ENCODE results near the gene CLPTM1.
A peak's percentile ranks its signal among the peaks of the same experiment; 100 is the strongest.

The CLPTM1 gene

DNA sequence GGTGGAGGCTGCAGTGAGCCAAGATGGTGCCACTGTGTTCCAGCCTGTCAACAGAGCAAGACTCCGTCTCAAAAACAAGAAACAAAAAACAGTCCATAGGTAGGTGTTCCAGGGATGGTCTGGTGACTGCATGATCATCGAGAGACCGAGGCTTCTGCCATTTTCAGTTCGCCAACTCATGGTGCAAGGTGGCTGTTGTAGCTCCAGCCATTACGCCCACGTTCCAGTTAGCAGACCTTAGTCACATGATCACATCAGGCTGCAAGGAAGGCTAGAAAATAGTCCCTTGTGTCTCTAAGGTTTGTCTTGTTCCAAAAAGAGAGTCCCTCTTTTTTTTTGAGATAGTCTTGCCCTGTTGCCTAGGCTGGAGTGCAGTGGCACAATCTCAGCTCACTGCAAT lies 80.6 kb downstream of the CLPTM1 start:
- Histone ChIP-seq H3K36me3 (ENCODE audit: insufficient read depth, low read length) (peaks cover 71% of the 10 kb centered on the region), H3F3A (ENCODE audit: insufficient read depth, low read length) (no peaks in the 10 kb centered on the region), H2AFZ (ENCODE audit: low read length) (no peak overlapping the region), H3K4me2 (ENCODE audit: low read length) (no peak overlapping the region), H3K27me3 (ENCODE audit: insufficient read depth, low read length) (no peaks in the 10 kb centered on the region), H3K9me3 (ENCODE audit: low read length) (no peaks in the 10 kb centered on the region), H3K4me3 (ENCODE audit: low read depth, low read length, poor library complexity, severe bottlenecking) (no peak overlapping the region), H3K79me2 (ENCODE audit: insufficient read depth, low read length) (peaks cover 18% of the 10 kb centered on the region), H3K27ac (ENCODE audit: low read depth, low read length, poor library complexity, severe bottlenecking) (no peak overlapping the region), H4K20me1 (ENCODE audit: insufficient read depth, low read length) (no peaks in the 10 kb centered on the region), H3K4me1 (ENCODE audit: insufficient read depth, low read length, severe bottlenecking) (peaks cover 14% of the 10 kb centered on the region), H3K9ac (ENCODE audit: low read length) (no peak overlapping the region), H3K9me2 (ENCODE audit: low read depth, low read length) (no peaks in the 10 kb centered on the region)
- TF ChIP-seq, protein P1, sequence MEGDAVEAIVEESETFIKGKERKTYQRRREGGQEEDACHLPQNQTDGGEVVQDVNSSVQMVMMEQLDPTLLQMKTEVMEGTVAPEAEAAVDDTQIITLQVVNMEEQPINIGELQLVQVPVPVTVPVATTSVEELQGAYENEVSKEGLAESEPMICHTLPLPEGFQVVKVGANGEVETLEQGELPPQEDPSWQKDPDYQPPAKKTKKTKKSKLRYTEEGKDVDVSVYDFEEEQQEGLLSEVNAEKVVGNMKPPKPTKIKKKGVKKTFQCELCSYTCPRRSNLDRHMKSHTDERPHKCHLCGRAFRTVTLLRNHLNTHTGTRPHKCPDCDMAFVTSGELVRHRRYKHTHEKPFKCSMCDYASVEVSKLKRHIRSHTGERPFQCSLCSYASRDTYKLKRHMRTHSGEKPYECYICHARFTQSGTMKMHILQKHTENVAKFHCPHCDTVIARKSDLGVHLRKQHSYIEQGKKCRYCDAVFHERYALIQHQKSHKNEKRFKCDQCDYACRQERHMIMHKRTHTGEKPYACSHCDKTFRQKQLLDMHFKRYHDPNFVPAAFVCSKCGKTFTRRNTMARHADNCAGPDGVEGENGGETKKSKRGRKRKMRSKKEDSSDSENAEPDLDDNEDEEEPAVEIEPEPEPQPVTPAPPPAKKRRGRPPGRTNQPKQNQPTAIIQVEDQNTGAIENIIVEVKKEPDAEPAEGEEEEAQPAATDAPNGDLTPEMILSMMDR (IDR thresholded peaks at IDR 0.05; ENCODE audit: low read length) = no peak
- no peak for TF ChIP-seq EZH2 (IDR thresholded peaks at IDR 0.05; ENCODE audit: borderline replicate concordance, low read length)

DNA sequence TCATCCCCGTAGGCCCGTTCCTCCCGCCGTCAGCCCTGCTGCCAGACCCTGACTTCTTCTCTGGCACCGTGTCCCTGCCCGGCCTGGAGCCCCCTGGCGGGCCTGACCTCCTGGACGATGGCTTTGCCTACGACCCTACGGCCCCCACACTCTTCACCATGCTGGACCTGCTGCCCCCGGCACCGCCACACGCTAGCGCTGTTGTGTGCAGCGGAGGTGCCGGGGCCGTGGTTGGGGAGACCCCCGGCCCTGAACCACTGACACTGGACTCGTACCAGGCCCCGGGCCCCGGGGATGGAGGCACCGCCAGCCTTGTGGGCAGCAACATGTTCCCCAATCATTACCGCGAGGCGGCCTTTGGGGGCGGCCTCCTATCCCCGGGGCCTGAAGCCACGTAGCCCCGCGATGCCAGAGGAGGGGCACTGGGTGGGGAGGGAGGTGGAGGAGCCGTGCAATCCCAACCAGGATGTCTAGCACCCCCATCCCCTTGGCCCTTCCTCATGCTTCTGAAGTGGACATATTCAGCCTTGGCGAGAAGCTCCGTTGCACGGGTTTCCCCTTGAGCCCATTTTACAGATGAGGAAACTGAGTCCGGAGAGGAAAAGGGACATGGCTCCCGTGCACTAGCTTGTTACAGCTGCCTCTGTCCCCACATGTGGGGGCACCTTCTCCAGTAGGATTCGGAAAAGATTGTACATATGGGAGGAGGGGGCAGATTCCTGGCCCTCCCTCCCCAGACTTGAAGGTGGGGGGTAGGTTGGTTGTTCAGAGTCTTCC lies 82.4 kb downstream of the CLPTM1 start:
- TF ChIP-seq, protein P1 (IDR thresholded peaks at IDR 0.05; ENCODE audit: low read length) = no peak
- no peak for TF ChIP-seq EZH2 (IDR thresholded peaks at IDR 0.05; ENCODE audit: borderline replicate concordance, low read length)
- Histone ChIP-seq H3K9me2 (ENCODE audit: low read depth, low read length) (no peaks in the 10 kb centered on the region), H3K4me3 (ENCODE audit: low read depth, low read length, poor library complexity, severe bottlenecking) (no peak overlapping the region), H3K4me2 (ENCODE audit: low read length) (no peak overlapping the region), H3K27me3 (ENCODE audit: insufficient read depth, low read length) (no peaks in the 10 kb centered on the region), H3K4me1 (ENCODE audit: insufficient read depth, low read length, severe bottlenecking) (peaks cover 28% of the 10 kb centered on the region), H3K36me3 (ENCODE audit: insufficient read depth, low read length) (peaks cover 77% of the 10 kb centered on the region), H3K9me3 (ENCODE audit: low read length) (no peaks in the 10 kb centered on the region), H3K79me2 (ENCODE audit: insufficient read depth, low read length) (peaks cover 30% of the 10 kb centered on the region), H4K20me1 (ENCODE audit: insufficient read depth, low read length) (no peaks in the 10 kb centered on the region), H3K27ac (ENCODE audit: low read depth, low read length, poor library complexity, severe bottlenecking) (no peak overlapping the region), H3F3A (ENCODE audit: insufficient read depth, low read length) (no peaks in the 10 kb centered on the region), H3K9ac (ENCODE audit: low read length) (no peak overlapping the region), H2AFZ (ENCODE audit: low read length) (no peak overlapping the region)

DNA sequence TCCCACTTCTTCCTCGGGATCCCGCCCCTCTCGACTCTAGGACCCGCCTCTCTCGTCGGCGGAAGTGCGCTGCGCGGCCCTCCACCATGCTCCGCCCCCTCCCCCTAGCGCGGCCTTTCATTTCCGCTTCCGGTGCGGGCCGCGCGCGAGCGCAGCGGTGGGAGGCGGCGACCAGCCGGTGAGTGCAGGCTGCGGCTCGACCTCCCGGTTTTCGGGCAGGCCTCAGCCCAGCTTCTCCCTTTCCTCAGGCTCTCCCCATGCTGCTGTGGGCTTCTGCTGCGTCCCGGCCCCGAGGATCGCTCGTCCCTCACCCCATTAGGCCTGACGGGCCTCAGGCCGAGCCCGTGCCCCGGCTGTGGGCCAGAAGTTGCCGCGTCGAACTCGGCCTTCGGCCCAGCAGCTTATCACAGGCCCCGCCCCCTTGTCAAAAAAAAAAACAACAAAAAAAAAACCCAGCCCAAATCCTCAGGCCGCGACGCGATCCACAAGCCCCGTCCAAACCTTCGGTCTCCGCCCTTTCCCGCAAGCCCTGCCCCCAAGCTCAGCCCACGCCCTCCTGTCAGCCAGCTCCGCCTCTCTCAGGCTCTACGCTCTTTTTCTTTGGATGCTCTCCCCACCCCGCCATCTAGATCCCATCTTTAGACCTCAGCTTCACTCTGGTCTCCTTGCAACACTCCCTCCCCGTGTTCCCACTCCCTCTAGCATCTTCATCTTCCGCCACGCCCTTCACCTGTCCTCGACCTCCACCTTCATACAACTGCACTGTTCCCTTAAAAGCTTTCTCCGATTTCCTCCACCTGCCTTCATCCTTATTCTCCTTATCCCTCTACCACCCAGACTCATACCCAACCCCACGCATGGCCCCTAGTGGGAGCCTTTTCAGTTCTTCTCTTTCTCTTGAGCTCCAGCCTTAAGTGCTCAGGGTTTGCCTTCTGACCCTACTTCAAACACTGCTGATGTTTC lies 84.0 kb downstream of the CLPTM1 start, which contains the start of gene CLASRP:
Gene CLASRP (plus strand): TSS at position 115 of the 963 bp plus-strand sequence. CDS start 1,168 bp downstream, outside the sequence.
- Histone ChIP-seq H3K27ac (ENCODE audit: low read depth, low read length, poor library complexity, severe bottlenecking) (peak within 1 kb of the TSS; percentile 88), H4K20me1 (ENCODE audit: insufficient read depth, low read length) (no peaks in the 10 kb centered on the region), H3K9ac (ENCODE audit: low read length) (peak within 1 kb of the TSS; percentile 99), H3K27me3 (ENCODE audit: insufficient read depth, low read length) (no peaks in the 10 kb centered on the region), H3K4me3 (ENCODE audit: low read depth, low read length, poor library complexity, severe bottlenecking) (peak within 1 kb of the TSS; percentile 99), H3K9me2 (ENCODE audit: low read depth, low read length) (no peaks in the 10 kb centered on the region), H2AFZ (ENCODE audit: low read length) (no peak within 1 kb of the TSS), H3K79me2 (ENCODE audit: insufficient read depth, low read length) (peaks cover 30% of the 10 kb centered on the region), H3K9me3 (ENCODE audit: low read length) (no peaks in the 10 kb centered on the region), H3K4me2 (ENCODE audit: low read length) (peak within 1 kb of the TSS; percentile 99), H3F3A (ENCODE audit: insufficient read depth, low read length) (no peaks in the 10 kb centered on the region; the same call in 1 of the 2 replicates), H3K4me1 (ENCODE audit: insufficient read depth, low read length, severe bottlenecking) (peaks cover 29% of the 10 kb centered on the region), H3K36me3 (ENCODE audit: insufficient read depth, low read length) (peaks cover 81% of the 10 kb centered on the region)
- TF ChIP-seq, protein P1 (IDR thresholded peaks at IDR 0.05; ENCODE audit: low read length) = 0 out of 2 replicates have a peak, but pooled peaks have one; percentile 5
- TF ChIP-seq EZH2 (IDR thresholded peaks at IDR 0.05; ENCODE audit: borderline replicate concordance, low read length) = no peak

Measured in OCI-LY1 (cell line).